ENCODE data around the gene ANO2.

DNA sequence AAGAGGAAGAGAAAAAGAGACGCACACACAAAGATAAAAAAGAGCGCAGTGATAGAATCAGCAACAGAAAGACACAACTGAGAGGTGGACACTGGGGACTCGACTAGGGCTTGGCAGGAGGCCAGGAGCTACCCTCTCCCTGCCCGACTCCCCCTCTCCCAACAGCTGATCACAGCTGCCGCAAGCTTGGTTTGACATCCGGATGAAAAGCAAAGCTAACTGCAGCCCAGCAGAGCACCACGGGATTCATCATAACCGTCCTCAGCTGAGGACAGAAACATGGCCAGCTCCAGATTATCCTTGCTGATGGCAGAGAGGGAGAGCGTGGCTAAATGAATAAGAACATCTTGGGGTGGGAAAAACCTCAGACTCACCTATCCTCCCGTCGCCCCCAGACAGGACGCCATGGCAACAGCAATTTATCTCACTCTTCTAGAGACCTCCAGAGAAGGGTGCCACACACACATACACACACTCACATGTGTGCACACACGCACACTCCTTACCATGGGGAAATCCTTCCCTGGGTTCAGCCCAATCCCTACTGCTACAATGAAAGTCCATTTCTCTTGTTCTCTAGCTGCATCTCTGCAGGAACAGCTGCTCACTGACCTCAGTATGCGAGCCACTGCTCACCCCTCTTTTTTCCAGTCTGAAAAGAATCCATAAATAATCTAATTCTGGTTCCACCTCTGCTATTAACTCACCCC is 377.9 kb downstream of the ANO2 start:
- TF ChIP-seq EP300 (IDR thresholded peaks at IDR 0.05), result no peak
- TF ChIP-seq, protein P1, sequence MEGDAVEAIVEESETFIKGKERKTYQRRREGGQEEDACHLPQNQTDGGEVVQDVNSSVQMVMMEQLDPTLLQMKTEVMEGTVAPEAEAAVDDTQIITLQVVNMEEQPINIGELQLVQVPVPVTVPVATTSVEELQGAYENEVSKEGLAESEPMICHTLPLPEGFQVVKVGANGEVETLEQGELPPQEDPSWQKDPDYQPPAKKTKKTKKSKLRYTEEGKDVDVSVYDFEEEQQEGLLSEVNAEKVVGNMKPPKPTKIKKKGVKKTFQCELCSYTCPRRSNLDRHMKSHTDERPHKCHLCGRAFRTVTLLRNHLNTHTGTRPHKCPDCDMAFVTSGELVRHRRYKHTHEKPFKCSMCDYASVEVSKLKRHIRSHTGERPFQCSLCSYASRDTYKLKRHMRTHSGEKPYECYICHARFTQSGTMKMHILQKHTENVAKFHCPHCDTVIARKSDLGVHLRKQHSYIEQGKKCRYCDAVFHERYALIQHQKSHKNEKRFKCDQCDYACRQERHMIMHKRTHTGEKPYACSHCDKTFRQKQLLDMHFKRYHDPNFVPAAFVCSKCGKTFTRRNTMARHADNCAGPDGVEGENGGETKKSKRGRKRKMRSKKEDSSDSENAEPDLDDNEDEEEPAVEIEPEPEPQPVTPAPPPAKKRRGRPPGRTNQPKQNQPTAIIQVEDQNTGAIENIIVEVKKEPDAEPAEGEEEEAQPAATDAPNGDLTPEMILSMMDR (IDR thresholded peaks at IDR 0.05), result no peak
- no peak for TF ChIP-seq POLR2AphosphoS5 (IDR thresholded peaks at IDR 0.05)
